ENCODE data around the gene PAX5. TPM values are rescaled to one million over a fixed set of nuclear protein-coding genes. Genes with fewer than 3 reads are reported as not detected.

Gene PAX5
- total RNA-seq, 1 donor from 2014 or later = 1.3 TPM

DNA sequence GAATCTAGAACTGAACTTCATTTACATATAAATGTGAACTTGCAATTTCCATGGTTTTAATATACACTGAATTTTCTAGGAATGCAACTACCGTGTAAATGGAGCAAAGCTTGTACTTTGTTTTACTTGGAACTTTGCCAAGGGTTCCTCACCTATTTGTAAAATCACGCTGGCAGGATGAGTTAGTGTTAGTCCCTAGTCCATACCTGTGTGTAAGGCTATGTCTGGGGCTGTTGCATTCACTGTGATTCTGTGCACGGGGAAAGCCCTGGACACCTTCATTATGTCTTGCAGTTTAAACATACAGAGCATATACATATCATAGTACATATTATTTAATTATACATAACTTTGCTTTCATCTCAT is 119.9 kb downstream of the PAX5 start:
- DNase-seq (ENCODE audit: low spot score) = no peak
- H3K27ac Mint-ChIP-seq (ENCODE audit: unreplicated experiment) = no peak overlapping the region
- H3K4me3 Mint-ChIP-seq (ENCODE audit: unreplicated experiment) = no peak overlapping the region
- no peaks in the 10 kb centered on the region for H3K9me3 Mint-ChIP-seq (ENCODE audit: unreplicated experiment)
- TF ChIP-seq, protein P1, sequence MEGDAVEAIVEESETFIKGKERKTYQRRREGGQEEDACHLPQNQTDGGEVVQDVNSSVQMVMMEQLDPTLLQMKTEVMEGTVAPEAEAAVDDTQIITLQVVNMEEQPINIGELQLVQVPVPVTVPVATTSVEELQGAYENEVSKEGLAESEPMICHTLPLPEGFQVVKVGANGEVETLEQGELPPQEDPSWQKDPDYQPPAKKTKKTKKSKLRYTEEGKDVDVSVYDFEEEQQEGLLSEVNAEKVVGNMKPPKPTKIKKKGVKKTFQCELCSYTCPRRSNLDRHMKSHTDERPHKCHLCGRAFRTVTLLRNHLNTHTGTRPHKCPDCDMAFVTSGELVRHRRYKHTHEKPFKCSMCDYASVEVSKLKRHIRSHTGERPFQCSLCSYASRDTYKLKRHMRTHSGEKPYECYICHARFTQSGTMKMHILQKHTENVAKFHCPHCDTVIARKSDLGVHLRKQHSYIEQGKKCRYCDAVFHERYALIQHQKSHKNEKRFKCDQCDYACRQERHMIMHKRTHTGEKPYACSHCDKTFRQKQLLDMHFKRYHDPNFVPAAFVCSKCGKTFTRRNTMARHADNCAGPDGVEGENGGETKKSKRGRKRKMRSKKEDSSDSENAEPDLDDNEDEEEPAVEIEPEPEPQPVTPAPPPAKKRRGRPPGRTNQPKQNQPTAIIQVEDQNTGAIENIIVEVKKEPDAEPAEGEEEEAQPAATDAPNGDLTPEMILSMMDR (IDR thresholded peaks at IDR 0.05; ENCODE audit: unreplicated experiment) = no peak
- H3K27me3 Mint-ChIP-seq (ENCODE audit: unreplicated experiment) = no peaks in the 10 kb centered on the region
- no peaks in the 10 kb centered on the region for H3K4me1 Mint-ChIP-seq (ENCODE audit: unreplicated experiment)
- H3K36me3 Mint-ChIP-seq (ENCODE audit: low read depth, unreplicated experiment) = no peaks in the 10 kb centered on the region

DNA sequence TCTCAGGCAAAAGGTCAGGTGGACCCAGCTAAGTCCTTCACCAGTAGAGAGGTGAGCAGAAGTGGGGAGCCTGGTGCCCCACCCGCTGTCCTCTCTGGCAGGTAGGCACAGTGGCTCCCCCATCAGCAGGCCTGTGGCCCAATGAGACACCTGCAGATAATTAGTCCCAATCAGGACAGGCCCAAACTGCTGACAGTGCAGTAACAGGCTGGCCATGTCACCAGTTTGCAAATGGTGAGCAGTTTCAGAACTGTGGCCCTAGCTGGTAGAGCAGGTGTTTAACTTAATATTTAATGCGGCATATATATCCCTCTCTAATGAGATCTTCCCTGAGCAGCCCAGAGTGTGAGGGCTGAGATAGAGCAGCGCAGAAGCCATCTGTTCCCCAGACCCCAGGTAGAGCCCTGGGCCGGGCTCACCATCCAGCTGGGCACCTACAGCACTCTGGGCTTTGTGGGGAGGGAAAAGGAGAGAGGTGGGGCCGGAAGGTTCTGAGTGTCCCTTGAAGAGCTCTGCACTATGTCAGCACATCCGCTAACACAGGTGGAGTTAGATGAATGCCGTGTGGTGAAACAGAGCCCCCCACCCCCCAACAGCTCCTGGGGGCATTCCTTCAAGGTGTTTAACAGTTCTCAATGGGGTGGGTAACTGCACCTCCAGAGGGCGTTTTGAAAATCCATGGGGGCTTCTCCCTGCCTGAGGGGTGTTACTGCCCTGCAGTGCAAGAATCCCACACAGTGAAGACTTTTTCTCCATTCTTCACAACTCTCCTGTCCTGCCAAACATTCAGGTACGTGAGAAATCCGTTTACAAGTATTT is 120.5 kb downstream of the PAX5 start:
- DNase-seq (ENCODE audit: low spot score) = no peak
- Mint-ChIP-seq H3K4me1 (ENCODE audit: unreplicated experiment) (no peaks in the 10 kb centered on the region), H3K4me3 (ENCODE audit: unreplicated experiment) (no peak overlapping the region), H3K36me3 (ENCODE audit: low read depth, unreplicated experiment) (no peaks in the 10 kb centered on the region), H3K9me3 (ENCODE audit: unreplicated experiment) (no peaks in the 10 kb centered on the region), H3K27ac (ENCODE audit: unreplicated experiment) (no peak overlapping the region), H3K27me3 (ENCODE audit: unreplicated experiment) (no peaks in the 10 kb centered on the region)
- TF ChIP-seq, protein P1 (IDR thresholded peaks at IDR 0.05; ENCODE audit: unreplicated experiment) = no peak

DNA sequence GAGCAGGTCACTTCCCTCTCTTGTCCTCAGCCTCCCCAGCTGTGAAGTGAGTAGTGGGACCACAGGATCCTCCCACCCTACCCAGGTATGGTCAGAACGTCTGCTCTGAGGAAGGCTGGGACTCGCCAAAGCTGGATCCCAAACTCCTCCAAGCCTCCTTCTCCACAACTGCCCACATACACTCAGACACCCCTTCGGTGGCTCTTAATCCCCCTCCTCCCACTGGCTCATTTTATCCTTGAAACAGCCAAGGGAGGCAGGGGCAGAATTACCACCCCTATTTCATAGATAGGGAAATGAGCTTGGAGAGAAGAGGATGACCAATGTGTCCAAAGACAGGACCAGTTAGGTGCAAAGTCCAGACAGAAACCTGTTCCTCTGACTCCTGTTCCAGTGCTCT is 121.4 kb downstream of the PAX5 start:
- no peak for DNase-seq (ENCODE audit: low spot score)
- H3K9me3 Mint-ChIP-seq (ENCODE audit: unreplicated experiment) = no peaks in the 10 kb centered on the region
- no peaks in the 10 kb centered on the region for H3K4me1 Mint-ChIP-seq (ENCODE audit: unreplicated experiment)
- H3K36me3 Mint-ChIP-seq (ENCODE audit: low read depth, unreplicated experiment) = no peaks in the 10 kb centered on the region
- TF ChIP-seq, protein P1 (IDR thresholded peaks at IDR 0.05; ENCODE audit: unreplicated experiment) = no peak
- H3K27me3 Mint-ChIP-seq (ENCODE audit: unreplicated experiment) = no peaks in the 10 kb centered on the region
- H3K27ac Mint-ChIP-seq (ENCODE audit: unreplicated experiment) = no peak overlapping the region
- H3K4me3 Mint-ChIP-seq (ENCODE audit: unreplicated experiment) = no peak overlapping the region

DNA sequence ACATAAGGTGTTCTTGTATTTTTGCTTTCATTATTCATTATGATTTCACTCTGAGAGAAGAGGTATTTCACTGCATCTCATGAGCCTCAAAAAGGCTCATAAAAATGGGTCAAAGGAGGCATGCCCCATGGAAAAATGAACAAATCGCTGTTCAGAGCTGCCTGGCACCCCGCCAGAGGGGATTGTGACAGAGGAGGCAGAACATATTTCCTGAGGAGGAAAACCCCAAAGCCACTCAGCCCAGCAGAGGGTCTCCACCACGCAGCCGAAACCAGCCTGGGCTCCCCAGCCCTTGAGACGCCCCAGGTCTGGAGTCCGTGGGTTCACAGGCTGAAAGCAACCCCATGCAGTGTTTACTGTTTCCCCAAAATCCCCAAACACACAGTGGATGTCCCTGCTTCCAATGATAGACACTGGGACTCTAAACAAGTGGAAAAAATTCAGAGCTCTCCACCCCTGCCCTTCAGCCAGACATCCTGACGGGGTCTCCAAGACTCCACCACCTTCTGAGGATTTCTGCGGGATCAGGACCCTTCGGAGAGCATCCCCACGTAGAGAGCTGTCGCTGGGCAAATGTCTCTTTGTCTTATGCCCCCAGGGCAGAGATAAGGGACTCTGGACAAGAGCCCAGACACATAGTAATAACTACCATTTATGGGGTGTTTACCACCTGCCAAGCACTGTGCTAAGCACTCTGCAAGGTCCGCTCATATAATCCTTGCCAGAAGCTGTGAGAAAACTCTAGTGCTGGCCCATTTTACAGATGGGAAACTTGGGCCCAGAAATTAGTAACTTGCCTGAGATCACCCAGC is 122.3 kb downstream of the PAX5 start:
- TF ChIP-seq, protein P1 (IDR thresholded peaks at IDR 0.05; ENCODE audit: unreplicated experiment) = no peak
- H3K4me3 Mint-ChIP-seq (ENCODE audit: unreplicated experiment) = no peak overlapping the region
- H3K27me3 Mint-ChIP-seq (ENCODE audit: unreplicated experiment) = no peaks in the 10 kb centered on the region
- no peak for DNase-seq (ENCODE audit: low spot score)
- H3K9me3 Mint-ChIP-seq (ENCODE audit: unreplicated experiment) = no peaks in the 10 kb centered on the region
- no peaks in the 10 kb centered on the region for H3K4me1 Mint-ChIP-seq (ENCODE audit: unreplicated experiment)
- H3K27ac Mint-ChIP-seq (ENCODE audit: unreplicated experiment) = no peak overlapping the region
- no peaks in the 10 kb centered on the region for H3K36me3 Mint-ChIP-seq (ENCODE audit: low read depth, unreplicated experiment)

DNA sequence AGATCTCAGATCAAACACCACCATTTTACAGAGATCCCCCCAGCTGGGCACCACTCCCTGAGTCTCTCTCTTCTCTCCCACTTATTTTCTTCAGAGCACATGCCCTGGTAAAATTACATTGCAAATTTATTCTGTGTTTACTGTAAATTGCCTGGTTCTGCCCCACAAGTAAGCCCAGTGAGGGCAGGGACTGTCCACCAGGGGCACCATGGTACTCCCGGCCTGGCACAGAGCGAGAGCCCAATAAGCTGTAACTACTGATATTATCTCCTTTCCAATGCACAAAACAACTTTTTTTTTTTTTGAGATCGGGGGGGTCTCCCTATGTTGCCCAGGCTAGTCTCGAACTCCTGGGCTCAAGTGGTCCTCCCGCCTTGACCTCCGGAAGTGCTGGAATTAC is 123.0 kb downstream of the PAX5 start:
- no peak for DNase-seq (ENCODE audit: low spot score)
- H3K4me3 Mint-ChIP-seq (ENCODE audit: unreplicated experiment) = no peak overlapping the region
- H3K27ac Mint-ChIP-seq (ENCODE audit: unreplicated experiment) = no peak overlapping the region
- H3K27me3 Mint-ChIP-seq (ENCODE audit: unreplicated experiment) = no peaks in the 10 kb centered on the region
- H3K4me1 Mint-ChIP-seq (ENCODE audit: unreplicated experiment) = no peaks in the 10 kb centered on the region
- TF ChIP-seq, protein P1 (IDR thresholded peaks at IDR 0.05; ENCODE audit: unreplicated experiment) = no peak
- H3K9me3 Mint-ChIP-seq (ENCODE audit: unreplicated experiment) = no peaks in the 10 kb centered on the region
- no peaks in the 10 kb centered on the region for H3K36me3 Mint-ChIP-seq (ENCODE audit: low read depth, unreplicated experiment)

All from endothelial cell (in vitro differentiated cells).